ENCODE results near the gene MT1M. TPM values are rescaled to one million over a fixed set of nuclear protein-coding genes. Genes with fewer than 3 reads are reported as not detected.
"Not testable (repeated sequence)": the region's sequence is repeated elsewhere in the genome, so short reads cannot be mapped to it uniquely, and the experiment has no call there.

MT1M gene
- total RNA-seq, 4 donors from 2014 or later, result 5.3 to 10.0 (median 7.3) TPM; not detected in 1

DNA sequence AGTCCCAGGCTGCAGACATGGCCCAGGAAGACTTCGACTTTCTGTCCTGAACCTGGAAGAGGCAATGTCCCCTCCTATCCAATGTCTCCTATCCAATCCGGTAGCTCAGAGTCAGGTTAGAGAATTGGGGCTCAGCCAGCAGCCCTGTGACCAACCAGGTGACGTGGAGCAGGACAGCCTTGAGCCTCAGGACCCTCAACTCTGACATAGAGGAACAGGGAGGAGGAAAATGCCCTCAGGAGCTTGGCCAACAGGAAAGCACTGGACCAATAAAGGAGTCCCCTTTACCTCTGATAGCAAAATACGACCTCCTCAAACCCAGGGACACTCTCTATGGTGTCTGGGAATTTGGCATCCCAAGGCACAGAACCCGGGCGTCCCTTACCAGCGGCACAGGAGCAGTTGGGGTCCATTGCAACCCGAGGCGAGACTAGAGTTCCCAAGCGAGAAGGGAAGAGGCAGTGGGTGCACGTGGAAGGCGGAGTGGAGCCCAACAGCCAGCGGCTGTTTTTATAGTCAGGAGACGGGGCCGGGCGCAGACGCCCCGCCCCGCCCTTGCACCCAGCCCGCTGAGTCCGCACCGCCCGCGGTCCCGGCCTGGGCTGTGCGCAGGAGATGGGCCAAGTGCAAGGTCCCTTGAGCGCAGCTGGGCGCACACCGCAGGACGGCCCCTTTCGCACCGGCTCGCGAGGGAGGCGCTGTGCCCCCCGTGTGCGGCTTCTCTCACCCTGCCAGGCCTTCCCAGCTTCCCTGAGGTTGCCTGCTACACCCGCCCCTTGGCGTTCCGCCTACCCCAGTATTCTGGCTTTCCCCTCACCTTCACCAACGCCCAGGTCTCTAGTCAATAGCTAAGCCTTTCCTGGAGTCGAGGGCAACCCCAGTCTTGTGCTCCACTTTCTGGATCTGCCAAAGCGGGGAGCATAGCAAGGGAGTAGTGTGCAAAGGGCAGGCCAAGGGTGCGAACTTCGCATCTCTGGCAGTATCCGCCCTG, 35.4 kb downstream of the MT1M start, which contains the start of gene MT1G:
TSS of gene MT1G (minus strand) at position 485 of the 991 bp plus-strand sequence. CDS start at position 413, 72 bp downstream.
- H3K27ac ChIP-seq, result no peak within 1 kb of the TSS
- DNase-seq (no peak), ATAC-seq (peak in 1 of 2 donors; percentile 40)
- peaks cover 0 to 9% of the 10 kb centered on the region in 2 donors for H3K4me1 ChIP-seq
- no peaks in the 10 kb centered on the region for H3K36me3 ChIP-seq
- intact Hi-C loops (cut with DNase I; ENCODE audit: low total_unique reads) (no loop called here), in situ Hi-C loops (cut with MboI; ENCODE audit: low sequenced_read_pairs in 4 of 4) (no loop called here)
- no peaks in the 10 kb centered on the region for H3K9me3 ChIP-seq
- TF ChIP-seq, protein P1, sequence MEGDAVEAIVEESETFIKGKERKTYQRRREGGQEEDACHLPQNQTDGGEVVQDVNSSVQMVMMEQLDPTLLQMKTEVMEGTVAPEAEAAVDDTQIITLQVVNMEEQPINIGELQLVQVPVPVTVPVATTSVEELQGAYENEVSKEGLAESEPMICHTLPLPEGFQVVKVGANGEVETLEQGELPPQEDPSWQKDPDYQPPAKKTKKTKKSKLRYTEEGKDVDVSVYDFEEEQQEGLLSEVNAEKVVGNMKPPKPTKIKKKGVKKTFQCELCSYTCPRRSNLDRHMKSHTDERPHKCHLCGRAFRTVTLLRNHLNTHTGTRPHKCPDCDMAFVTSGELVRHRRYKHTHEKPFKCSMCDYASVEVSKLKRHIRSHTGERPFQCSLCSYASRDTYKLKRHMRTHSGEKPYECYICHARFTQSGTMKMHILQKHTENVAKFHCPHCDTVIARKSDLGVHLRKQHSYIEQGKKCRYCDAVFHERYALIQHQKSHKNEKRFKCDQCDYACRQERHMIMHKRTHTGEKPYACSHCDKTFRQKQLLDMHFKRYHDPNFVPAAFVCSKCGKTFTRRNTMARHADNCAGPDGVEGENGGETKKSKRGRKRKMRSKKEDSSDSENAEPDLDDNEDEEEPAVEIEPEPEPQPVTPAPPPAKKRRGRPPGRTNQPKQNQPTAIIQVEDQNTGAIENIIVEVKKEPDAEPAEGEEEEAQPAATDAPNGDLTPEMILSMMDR (IDR thresholded peaks at IDR 0.05 in 4 of 5, conservative IDR thresholded peaks at IDR 0.05 in 1 of 5), result no peak
- TF ChIP-seq POLR2A (IDR thresholded peaks at IDR 0.05), result peak in 1 of 2 donors; percentile 26
- H3K27me3 ChIP-seq, result peaks cover 19 to 42% (median 36%) of the 10 kb centered on the region in 3 donors
- H3K4me3 ChIP-seq, result peak within 1 kb of the TSS in 3 of 4 donors; percentile 9 to 18 (median 17)

DNA sequence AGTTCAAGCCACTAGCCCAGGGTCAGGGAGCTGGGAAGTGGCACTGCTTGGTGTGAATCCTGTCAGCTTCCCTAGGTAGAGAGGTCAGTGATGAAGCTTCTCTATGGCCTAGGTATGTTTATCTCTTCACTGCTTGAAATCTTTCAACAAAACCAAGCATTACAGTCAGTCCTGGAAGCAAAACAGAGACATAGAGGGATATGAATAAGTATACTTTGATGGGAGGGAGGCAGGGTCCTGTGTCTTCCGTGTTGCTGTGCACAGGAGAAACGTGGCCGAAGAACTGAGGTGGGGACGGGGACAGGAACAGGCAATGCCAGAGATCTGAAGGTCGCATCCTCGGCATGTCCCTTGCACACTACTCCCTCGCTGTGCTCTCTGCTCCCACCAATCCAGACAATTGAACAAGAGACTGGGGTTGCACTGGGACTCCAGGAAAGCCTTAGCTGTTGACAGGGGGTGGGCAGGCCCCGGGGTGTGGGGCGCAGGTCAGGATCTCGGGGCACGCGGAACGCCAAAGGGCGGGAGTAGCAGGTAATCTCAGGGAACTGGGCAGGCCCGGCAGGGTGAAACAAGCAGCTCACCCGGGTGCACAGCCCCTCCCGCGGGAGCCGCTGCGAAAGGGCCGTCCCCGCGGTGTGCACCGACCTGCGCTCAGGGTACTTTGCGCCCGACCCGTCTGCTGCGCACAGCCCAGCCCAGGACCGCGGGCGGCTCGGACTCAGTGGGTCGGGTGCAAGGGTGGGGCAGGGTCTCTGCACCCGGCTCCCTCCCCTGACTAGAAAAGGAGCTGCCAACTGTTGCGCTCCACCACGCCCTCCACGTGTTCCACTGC, 36.8 kb downstream of the MT1M start, which contains the start of gene MT1H:
TSS of gene MT1H (plus strand) at position 810 of the 835 bp plus-strand sequence. CDS start 71 bp downstream, outside the sequence.
- no peaks in the 10 kb centered on the region for H3K9me3 ChIP-seq
- H3K4me3 ChIP-seq, result no peak within 1 kb of the TSS
- ATAC-seq (no peak), DNase-seq (no peak)
- H3K4me1 ChIP-seq, result peaks cover 0 to 11% of the 10 kb centered on the region in 2 donors
- H3K36me3 ChIP-seq, result no peaks in the 10 kb centered on the region
- intact Hi-C loops (cut with DNase I; ENCODE audit: low total_unique reads) (no loop called here), in situ Hi-C loops (cut with MboI; ENCODE audit: low sequenced_read_pairs in 4 of 4) (no loop called here)
- no peak for TF ChIP-seq POLR2A (IDR thresholded peaks at IDR 0.05)
- TF ChIP-seq, protein P1 (IDR thresholded peaks at IDR 0.05 in 4 of 5, conservative IDR thresholded peaks at IDR 0.05 in 1 of 5), result no peak
- no peak within 1 kb of the TSS for H3K27ac ChIP-seq
- peaks cover 11 to 35% (median 31%) of the 10 kb centered on the region in 3 donors for H3K27me3 ChIP-seq

DNA sequence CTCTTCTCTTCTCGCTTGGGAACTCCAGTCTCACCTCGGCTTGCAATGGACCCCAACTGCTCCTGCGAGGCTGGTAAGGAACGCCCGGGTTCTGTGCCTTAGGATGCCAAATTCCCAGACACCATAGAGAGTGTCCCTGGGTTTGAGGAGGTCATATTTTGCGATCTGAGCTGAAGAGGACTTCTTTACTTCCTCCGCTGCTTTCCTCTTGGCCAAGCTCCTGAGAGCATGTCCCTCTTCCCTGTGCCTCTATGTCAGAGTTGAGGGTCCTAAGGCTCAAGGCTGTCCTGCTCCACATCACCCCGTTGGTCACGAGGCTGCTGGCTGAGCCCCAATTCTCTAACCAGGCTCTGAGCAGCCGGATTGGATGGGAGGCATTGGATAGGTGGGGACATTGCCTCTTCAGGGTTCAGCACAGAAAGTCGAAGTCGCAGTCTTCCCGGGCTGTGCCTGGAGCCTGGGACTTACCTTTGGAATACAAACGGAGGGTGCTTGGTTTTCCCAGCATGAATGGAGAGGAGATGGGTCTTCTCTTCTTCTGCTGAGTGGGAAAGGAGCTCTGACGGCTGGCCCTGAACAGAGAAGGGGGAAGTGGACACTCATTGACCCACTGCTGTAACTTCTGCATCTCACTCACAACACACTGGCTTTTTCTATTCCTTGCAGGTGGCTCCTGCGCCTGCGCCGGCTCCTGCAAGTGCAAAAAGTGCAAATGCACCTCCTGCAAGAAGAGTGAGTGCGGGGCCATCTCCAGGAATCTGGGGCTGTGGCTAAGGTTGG, 37.6 kb downstream of the MT1M start:
- Histone ChIP-seq H3K9me3 (no peaks in the 10 kb centered on the region), H3K4me1 (peaks cover 0 to 13% of the 10 kb centered on the region in 2 donors), H3K36me3 (no peaks in the 10 kb centered on the region), H3K27ac (no peak overlapping the region), H3K4me3 (no peak overlapping the region), H3K27me3 (peaks cover 11 to 35% (median 31%) of the 10 kb centered on the region in 3 donors)
- ATAC-seq, result no peak
- intact Hi-C loops (cut with DNase I; ENCODE audit: low total_unique reads) (no loop called here), in situ Hi-C loops (cut with MboI; ENCODE audit: low sequenced_read_pairs in 4 of 4) (loop anchor here in 2 of 4 donors (5.0 kb wide), 1 partner anchor 37 kb away; no protein-coding TSS in a partner anchor)
- no peak for DNase-seq
- TF ChIP-seq, protein P1 (IDR thresholded peaks at IDR 0.05 in 4 of 5, conservative IDR thresholded peaks at IDR 0.05 in 1 of 5), result no peak
- TF ChIP-seq POLR2A (IDR thresholded peaks at IDR 0.05), result no peak

DNA sequence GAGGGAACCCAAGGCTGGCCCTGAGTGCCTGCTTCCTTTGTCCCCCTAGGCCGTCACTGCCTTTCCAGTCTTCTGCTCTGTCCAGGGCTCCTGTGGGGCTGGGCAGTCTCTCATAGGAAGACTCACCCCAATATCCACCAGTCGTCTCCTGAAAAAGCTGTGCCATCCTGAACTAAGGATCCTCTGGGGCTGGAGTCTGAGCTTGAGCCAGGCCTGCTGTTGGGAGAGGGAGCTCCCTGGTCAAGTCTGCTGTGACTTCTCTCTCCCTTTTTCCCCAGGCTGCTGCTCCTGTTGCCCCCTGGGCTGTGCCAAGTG, 38.1 kb downstream of the MT1M start:
- H3K36me3 ChIP-seq, result no peaks in the 10 kb centered on the region
- H3K27ac ChIP-seq, result no peak overlapping the region
- no peak for TF ChIP-seq POLR2A (IDR thresholded peaks at IDR 0.05)
- no peak for ATAC-seq
- in situ Hi-C loops (cut with MboI; ENCODE audit: low sequenced_read_pairs in 4 of 4), result loop anchor here in 2 of 4 donors (5.0 kb wide), 1 partner anchor 37 kb away; no protein-coding TSS in a partner anchor
- no peaks in the 10 kb centered on the region for H3K9me3 ChIP-seq
- H3K4me1 ChIP-seq, result peaks cover 0 to 13% of the 10 kb centered on the region in 2 donors
- DNase-seq, result no peak
- intact Hi-C loops (cut with DNase I; ENCODE audit: low total_unique reads), result no loop called here
- no peak overlapping the region for H3K4me3 ChIP-seq
- peaks cover 12 to 38% (median 33%) of the 10 kb centered on the region in 3 donors for H3K27me3 ChIP-seq

DNA sequence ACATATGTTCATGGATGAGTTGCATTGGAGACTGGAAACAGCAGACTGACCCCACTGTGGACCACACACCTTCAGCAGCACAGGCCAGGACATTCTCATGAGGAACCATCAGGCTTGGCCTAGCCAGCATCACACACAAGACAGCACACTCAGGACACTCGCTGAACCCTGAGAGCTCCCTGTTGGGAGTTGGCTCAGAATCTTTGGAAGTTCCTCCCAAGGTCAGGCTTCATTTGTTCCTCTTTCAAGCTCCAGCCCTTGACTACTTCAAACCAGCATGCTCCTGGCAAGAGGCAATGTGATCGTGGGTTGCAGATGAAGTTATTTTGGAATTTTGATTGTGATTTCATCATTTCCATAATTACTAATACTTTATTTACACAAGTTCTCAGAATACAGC, 39.2 kb downstream of the MT1M start:
- intact Hi-C loops (cut with DNase I; ENCODE audit: low total_unique reads), result not testable (repeated sequence)

DNA sequence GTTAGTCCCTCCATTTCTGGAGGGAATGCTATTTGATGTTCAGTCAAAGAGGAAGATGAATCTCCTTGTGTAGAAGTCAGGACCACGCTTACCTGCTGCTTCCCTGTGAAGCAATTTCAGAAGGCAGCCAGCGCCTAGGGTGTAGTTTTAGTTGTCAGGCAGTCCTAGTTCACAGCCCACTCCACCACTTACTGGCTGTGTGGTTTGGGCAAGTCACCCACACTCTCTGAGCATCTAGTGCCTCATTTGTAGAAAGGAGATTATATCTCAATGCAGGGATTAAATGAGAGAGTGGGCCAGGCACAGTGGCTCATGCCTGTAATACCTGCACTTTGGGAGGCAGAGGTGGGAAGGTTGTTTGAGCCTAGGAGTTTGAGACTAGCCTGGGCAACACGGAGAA, 39.7 kb downstream of the MT1M start:
- H3K27ac ChIP-seq; H3K36me3 ChIP-seq; H3K9me3 ChIP-seq; ATAC-seq; H3K4me3 ChIP-seq; intact Hi-C loops (cut with DNase I; ENCODE audit: low total_unique reads); DNase-seq: not testable (repeated sequence)
- in situ Hi-C loops (cut with MboI; ENCODE audit: low sequenced_read_pairs in 4 of 4), result loop anchor here in 2 of 4 donors (5.0 kb wide), 1 partner anchor 35 kb away; no protein-coding TSS in a partner anchor
- Histone ChIP-seq H3K27me3 (peaks cover 14 to 41% (median 36%) of the 10 kb centered on the region in 3 donors), H3K4me1 (peaks cover 0 to 13% of the 10 kb centered on the region in 2 donors)

More for the DNA sequence above, 39.2 kb downstream of the MT1M start:
- DNase-seq, H3K27ac ChIP-seq, H3K9me3 ChIP-seq, ATAC-seq, H3K4me3 ChIP-seq, H3K36me3 ChIP-seq: not testable (repeated sequence)
- peaks cover 14 to 41% (median 41%) of the 10 kb centered on the region in 3 donors for H3K27me3 ChIP-seq
- in situ Hi-C loops (cut with MboI; ENCODE audit: low sequenced_read_pairs in 4 of 4), result loop anchor here in 2 of 4 donors (5.0 kb wide), 1 partner anchor 36 kb away; no protein-coding TSS in a partner anchor
- peaks cover 0 to 13% of the 10 kb centered on the region in 2 donors for H3K4me1 ChIP-seq

All from gastrocnemius medialis (tissue), 4 donors.